DND-41 (cell line): ENCODE data around the gene PER2.

Experiments used
- ATAC-seq: fragments of 200-7000 bp; cut with Tn5 transposase; 3 replicates; pipeline ENCODE4 v1.9.1; 2021; ENCODE audit warnings: low read depth; ENCODE audit not compliant: insufficient read depth
- DNase-seq: peaks from one replicate; pipeline ENCODE4 v3.0.0-alpha.2; 2020
- H2AFZ ChIP-seq: 2 replicates; pipeline ENCODE4 v1.6.0; 2012; ENCODE audit warnings: low read depth, low read length
- H3K27ac ChIP-seq: 2 replicates; pipeline ENCODE4 v1.5.1; 2012; ENCODE audit warnings: low read length, inconsistent platforms
- H3K27me3 ChIP-seq: fragments of 200-600 bp; sonication (generic); 2 replicates; pipeline ENCODE4 v1.6.0; 2012; ENCODE audit warnings: low read length, mild to moderate bottlenecking, inconsistent platforms; ENCODE audit not compliant: insufficient read depth, poor library complexity
- H3K36me3 ChIP-seq: 2 replicates; pipeline ENCODE4 v1.5.1; 2012; ENCODE audit warnings: low read length, inconsistent platforms; ENCODE audit not compliant: insufficient read depth
- H3K4me1 ChIP-seq: 2 replicates; pipeline ENCODE4 v1.5.1; 2012; ENCODE audit warnings: mild to moderate bottlenecking, low read length; ENCODE audit not compliant: insufficient read depth
- H3K4me2 ChIP-seq: 2 replicates; pipeline ENCODE4 v1.6.0; 2012; ENCODE audit warnings: mild to moderate bottlenecking, moderate library complexity, low read length, inconsistent platforms; ENCODE audit not compliant: insufficient read depth
- H3K4me3 ChIP-seq, 2 experiments: fragments of 200-600 bp in 1 of 2; shearing (Covaris generic) in 1 of 2; 2 replicates each; pipeline ENCODE4 v1.5.1; 2012 to 2016; ENCODE audit warnings: inconsistent platforms in 2 of 2, low read length in 2 of 2, mild to moderate bottlenecking in 2 of 2, low read depth in 1 of 2, moderate library complexity in 1 of 2
- H3K79me2 ChIP-seq: 2 replicates; pipeline ENCODE4 v1.6.0; 2012; ENCODE audit warnings: low read length, inconsistent platforms; ENCODE audit not compliant: insufficient read depth
- H3K9ac ChIP-seq: 2 replicates; pipeline ENCODE4 v1.6.0; 2012; ENCODE audit warnings: low read depth, mild to moderate bottlenecking, inconsistent platforms, low read length, moderate library complexity
- H3K9me3 ChIP-seq: 2 replicates; pipeline ENCODE4 v1.5.1; 2012; ENCODE audit warnings: low read length, moderate library complexity, mild to moderate bottlenecking, inconsistent platforms; ENCODE audit not compliant: insufficient read depth, severe bottlenecking
- H4K20me1 ChIP-seq: 2 replicates; pipeline ENCODE4 v1.6.0; 2012; ENCODE audit warnings: low read length; ENCODE audit not compliant: insufficient read depth
- CTCF ChIP-seq: IDR thresholded peaks from 2 replicates; pipeline ENCODE4 v1.5.1; 2012; ENCODE audit warnings: borderline replicate concordance, low read length, moderate library complexity, mild to moderate bottlenecking; ENCODE audit not compliant: poor library complexity, severe bottlenecking; ENCODE audit errors: extremely low read depth
- EZH2 ChIP-seq: IDR thresholded peaks from 3 replicates; pipeline ENCODE4 v1.6.1; 2012; ENCODE audit warnings: borderline replicate concordance, low read depth, mild to moderate bottlenecking, moderate library complexity, low read length, inconsistent platforms; ENCODE audit not compliant: severe bottlenecking

PER2 gene

GRCh38 chr2:238290091-238290509 is 1.7 kb upstream of the PER2 start:
- peaks cover 33% of the 10 kb centered on the region for H3K79me2 ChIP-seq
- peak; percentile 19 for DNase-seq
- no peak for TF ChIP-seq CTCF
- no peak for TF ChIP-seq EZH2
- H3K27me3 ChIP-seq: no peaks in the 10 kb centered on the region
- H3K36me3 ChIP-seq: no peaks in the 10 kb centered on the region; the same call in 1 of the 2 replicates
- peak overlapping the region; percentile 91 for H3K9ac ChIP-seq
- H3K27ac ChIP-seq: no peak overlapping the region
- H3K4me3 ChIP-seq: peak overlapping the region in 1 of 2 experiments; percentile 98; a peak in 2 of 4 replicates
- peaks cover 37% of the 10 kb centered on the region for H3K4me1 ChIP-seq
- no peaks in the 10 kb centered on the region for H3K9me3 ChIP-seq
- no peak for ATAC-seq
- H4K20me1 ChIP-seq: peaks cover 31% of the 10 kb centered on the region; the same call in 1 of the 2 replicates
- H2AFZ ChIP-seq: peak overlapping the region; percentile 90; the same call in 1 of the 2 replicates
- peak overlapping the region; percentile 94 for H3K4me2 ChIP-seq

- Histone ChIP-seq H3K4me1 (peaks cover 37% of the 10 kb centered on the region), H3K4me2 (peak overlapping the region; percentile 94), H3K4me3 (peak overlapping the region; percentile 46 to 98; a peak in 3 of 4 replicates), H4K20me1 (peaks cover 35% of the 10 kb centered on the region; the same call in 1 of the 2 replicates), H3K79me2 (peaks cover 38% of the 10 kb centered on the region), H3K9me3 (no peaks in the 10 kb centered on the region), H3K9ac (peak overlapping the region; percentile 91), H3K27me3 (no peaks in the 10 kb centered on the region), H3K27ac (peak overlapping the region; percentile 82), H2AFZ (peak overlapping the region; percentile 90), H3K36me3 (no peaks in the 10 kb centered on the region; the same call in 1 of the 2 replicates)
- DNase-seq (no peak), ATAC-seq (no peak)
- no peak for TF ChIP-seq EZH2
Measured at GRCh38 chr2:238289574-238289973, 1.2 kb upstream of the PER2 start.

GRCh38 chr2:238288650-238289573 is 502 bp upstream of the PER2 start:
- peak overlapping the region; percentile 82 for H3K27ac ChIP-seq

More at GRCh38 chr2:238288650-238289573, 502 bp upstream of the PER2 start:
- peaks cover 37% of the 10 kb centered on the region for H3K4me1 ChIP-seq
- H3K79me2 ChIP-seq: peaks cover 42% of the 10 kb centered on the region
- H3K4me3 ChIP-seq: peak overlapping the region; percentile 46 to 98; a peak in 3 of 4 replicates
- peak overlapping the region; percentile 91 for H3K9ac ChIP-seq
- peak; percentile 99 for DNase-seq
- no peak for TF ChIP-seq EZH2
- TF ChIP-seq CTCF: no peak
- no peaks in the 10 kb centered on the region for H3K27me3 ChIP-seq
- no peaks in the 10 kb centered on the region; the same call in 1 of the 2 replicates for H3K36me3 ChIP-seq
- H3K9me3 ChIP-seq: no peaks in the 10 kb centered on the region
- H2AFZ ChIP-seq: peak overlapping the region; percentile 90
- H4K20me1 ChIP-seq: peaks cover 38% of the 10 kb centered on the region; the same call in 1 of the 2 replicates
- peak; percentile 96 for ATAC-seq
- peak overlapping the region; percentile 94 for H3K4me2 ChIP-seq
